ENCODE data around the gene HSD3B7. TPM values are rescaled to one million over a fixed set of nuclear protein-coding genes. Genes with fewer than 3 reads are reported as not detected.

HSD3B7 gene
- total RNA-seq, 1 donor from 2014 or later = 30.4 TPM

DNA sequence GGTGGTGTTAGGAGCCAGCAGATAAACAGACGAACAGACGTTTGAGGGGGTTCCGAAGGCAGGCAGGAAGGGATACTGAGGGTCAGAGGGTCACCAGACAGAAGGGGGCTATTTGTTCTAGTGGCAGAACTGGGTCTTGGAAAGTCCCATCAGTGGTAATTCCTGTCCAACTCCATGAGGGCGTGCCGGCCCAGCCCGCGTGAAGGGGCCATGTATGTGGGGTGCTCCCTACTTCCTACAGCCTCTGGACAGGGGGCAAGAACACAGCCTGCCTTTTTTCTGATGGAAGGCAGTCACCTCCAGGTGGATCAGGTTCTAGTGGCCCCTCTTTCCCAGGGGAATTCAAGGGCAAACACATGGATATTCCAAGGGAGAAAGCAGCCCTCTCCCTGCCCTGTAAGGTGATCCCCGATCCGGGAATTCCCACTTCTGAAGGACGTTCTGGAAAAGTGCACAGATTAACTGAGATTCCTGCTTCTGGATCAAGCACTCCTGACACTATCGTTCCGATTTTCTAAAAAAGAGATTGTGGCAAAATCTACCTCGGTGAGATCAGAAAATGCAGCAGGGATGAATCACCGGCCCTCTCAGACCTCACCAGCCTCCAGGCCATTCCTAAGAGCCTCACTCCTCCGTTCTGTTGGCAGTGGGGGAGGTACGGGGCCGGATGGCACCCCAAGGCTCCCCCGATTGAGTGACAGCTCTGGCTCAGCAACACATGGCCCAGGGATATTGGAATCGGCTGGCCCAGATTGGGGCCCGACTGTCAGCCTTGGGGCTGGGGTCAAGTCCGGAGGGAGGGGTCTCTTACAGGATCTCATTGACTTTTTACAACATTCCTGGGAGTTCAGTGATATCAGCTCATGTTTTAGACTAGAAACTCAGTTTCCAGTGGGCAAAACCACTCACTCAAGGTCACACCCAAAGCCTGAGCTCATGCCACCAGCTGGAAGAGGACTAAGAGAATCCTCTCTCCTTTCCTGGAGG, 13.0 kb downstream of the HSD3B7 start:
- intact Hi-C loops (cut with DNase I) = no loop called here
- DNase-seq (no peak), ATAC-seq (peak; percentile 2)
- peak overlapping the region; percentile 55 for H3K4me3 ChIP-seq
- TF ChIP-seq, protein P1, sequence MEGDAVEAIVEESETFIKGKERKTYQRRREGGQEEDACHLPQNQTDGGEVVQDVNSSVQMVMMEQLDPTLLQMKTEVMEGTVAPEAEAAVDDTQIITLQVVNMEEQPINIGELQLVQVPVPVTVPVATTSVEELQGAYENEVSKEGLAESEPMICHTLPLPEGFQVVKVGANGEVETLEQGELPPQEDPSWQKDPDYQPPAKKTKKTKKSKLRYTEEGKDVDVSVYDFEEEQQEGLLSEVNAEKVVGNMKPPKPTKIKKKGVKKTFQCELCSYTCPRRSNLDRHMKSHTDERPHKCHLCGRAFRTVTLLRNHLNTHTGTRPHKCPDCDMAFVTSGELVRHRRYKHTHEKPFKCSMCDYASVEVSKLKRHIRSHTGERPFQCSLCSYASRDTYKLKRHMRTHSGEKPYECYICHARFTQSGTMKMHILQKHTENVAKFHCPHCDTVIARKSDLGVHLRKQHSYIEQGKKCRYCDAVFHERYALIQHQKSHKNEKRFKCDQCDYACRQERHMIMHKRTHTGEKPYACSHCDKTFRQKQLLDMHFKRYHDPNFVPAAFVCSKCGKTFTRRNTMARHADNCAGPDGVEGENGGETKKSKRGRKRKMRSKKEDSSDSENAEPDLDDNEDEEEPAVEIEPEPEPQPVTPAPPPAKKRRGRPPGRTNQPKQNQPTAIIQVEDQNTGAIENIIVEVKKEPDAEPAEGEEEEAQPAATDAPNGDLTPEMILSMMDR (IDR thresholded peaks at IDR 0.05) = no peak
- peaks cover 15% of the 10 kb centered on the region for H3K4me1 ChIP-seq
- no peaks in the 10 kb centered on the region for H3K9me3 ChIP-seq
- H3K27ac ChIP-seq = no peak overlapping the region
- no peaks in the 10 kb centered on the region for H3K27me3 ChIP-seq
- no peaks in the 10 kb centered on the region for H3K36me3 ChIP-seq

DNA sequence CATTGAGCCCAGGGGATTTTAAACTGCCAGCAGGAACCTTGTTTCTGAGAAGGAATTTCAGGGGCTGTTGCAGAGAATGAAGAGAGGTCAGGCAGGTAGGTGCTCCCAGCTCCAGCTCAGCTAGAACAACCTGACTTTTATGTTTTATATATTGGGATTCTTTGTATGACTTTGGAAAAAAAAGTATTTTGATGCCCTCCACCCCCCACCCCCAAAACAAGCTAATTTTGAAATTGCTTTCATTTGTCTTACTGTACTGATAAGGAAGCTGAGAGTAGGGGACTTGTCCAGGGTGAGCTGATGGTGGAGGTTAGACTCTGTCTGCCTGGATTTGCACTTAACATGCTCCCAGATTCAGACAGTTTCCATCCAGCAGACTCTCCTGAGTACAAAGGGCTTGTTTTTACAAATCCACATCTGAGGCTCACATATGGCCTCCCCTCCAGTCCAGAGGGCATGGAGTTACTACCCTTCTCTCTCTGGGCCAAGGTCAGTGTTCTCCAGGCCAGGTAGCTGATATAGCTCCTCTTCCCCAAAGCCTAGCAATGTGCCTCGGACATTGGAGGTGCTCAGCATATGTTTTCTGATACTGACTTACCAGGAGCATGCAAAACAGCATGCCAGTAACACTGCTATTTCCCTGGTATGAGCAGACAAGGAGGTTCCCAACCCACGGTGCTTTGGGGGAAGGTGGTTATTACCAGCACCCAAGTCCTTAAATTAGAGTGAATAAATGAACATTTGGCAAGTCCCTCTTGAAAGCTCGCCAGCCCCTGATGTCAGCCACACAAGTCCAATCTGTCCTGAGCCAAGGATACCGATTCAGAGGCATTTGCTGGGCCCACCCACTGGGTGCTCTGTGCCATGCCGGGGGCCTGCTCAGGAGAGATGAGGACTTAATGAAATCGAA, 14.1 kb downstream of the HSD3B7 start:
- Histone ChIP-seq H3K9me3 (no peaks in the 10 kb centered on the region), H3K36me3 (no peaks in the 10 kb centered on the region), H3K27ac (no peak overlapping the region), H3K27me3 (no peaks in the 10 kb centered on the region), H3K4me3 (no peak overlapping the region), H3K4me1 (peaks cover 15% of the 10 kb centered on the region)
- ATAC-seq (no peak), DNase-seq (no peak)
- TF ChIP-seq, protein P1 (IDR thresholded peaks at IDR 0.05) = no peak
- intact Hi-C loops (cut with DNase I) = no loop called here

GRCh38 chr16:31000671-31001382, 15.8 kb downstream of the HSD3B7 start:
- ATAC-seq (no peak), DNase-seq (no peak)
- Histone ChIP-seq H3K9me3 (no peaks in the 10 kb centered on the region), H3K4me3 (no peak overlapping the region), H3K4me1 (peaks cover 15% of the 10 kb centered on the region), H3K27me3 (no peaks in the 10 kb centered on the region), H3K27ac (no peak overlapping the region), H3K36me3 (no peaks in the 10 kb centered on the region)
- TF ChIP-seq, protein P1 (IDR thresholded peaks at IDR 0.05) = no peak
- intact Hi-C loops (cut with DNase I) = no loop called here

DNA sequence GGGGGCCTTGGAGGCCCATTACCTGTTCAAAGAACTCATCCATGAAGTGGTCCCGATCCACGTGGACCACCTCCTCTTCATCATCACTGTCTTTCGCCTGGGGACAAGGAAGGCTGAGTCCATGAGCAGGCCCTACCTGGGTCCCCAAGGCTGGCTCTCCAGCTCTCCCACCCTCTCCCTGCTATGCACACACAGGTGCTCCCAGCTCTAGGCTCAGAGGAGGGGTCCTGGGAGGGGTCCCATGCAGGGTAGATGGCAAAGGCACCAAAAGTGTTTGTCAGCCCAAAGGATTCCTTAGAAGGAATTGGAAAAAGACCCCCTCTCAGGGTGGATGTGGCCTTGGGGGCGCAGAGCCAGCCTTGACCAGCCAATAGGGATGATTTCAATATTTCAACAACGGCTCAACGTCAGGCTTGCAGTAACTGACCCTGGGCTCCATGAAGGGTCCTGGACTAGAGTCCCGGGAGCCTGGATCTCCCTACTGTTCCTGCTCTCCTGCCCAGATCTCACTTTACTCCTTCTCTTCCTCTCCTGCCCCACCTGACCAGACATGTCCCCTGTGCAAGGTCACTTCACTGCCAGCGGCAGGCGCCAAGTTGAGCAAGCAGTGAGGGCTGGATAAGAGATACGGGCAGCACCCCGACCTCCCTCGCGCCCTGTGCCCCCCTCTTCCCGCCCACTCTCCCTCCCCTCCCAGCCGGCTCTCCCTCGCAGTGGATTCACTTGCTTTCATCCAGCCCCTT, 16.7 kb downstream of the HSD3B7 start:
- ATAC-seq (no peak), DNase-seq (no peak)
- Histone ChIP-seq H3K27me3 (no peaks in the 10 kb centered on the region), H3K4me1 (peaks cover 11% of the 10 kb centered on the region), H3K4me3 (no peak overlapping the region), H3K36me3 (no peaks in the 10 kb centered on the region), H3K9me3 (no peaks in the 10 kb centered on the region), H3K27ac (no peak overlapping the region)
- TF ChIP-seq, protein P1 (IDR thresholded peaks at IDR 0.05) = no peak
- intact Hi-C loops (cut with DNase I) = no loop called here

Data from upper lobe of right lung (tissue), 1 donor.